Keratinocyte (primary cell): ENCODE data around the gene CALML5. TPM values are rescaled to one million over a fixed set of nuclear protein-coding genes. Genes with fewer than 3 reads are reported as not detected.

Source experiments
- DNase-seq: peaks from one replicate; pipeline ENCODE4 v3.0.0-alpha.2; 2011; ENCODE audit warnings: low read depth, missing footprints, low spot score
- FAIRE-seq: peaks from 2 replicates; lab custom pipeline; 2011; peaks lifted over from hg19 to GRCh38; lab: Jason Lieb, UNC
- H2AFZ ChIP-seq: 2 replicates; pipeline ENCODE4 v1.6.0; 2012; ENCODE audit warnings: low read length, control low read depth, inconsistent platforms; ENCODE audit not compliant: control insufficient read depth
- H3K27ac ChIP-seq: 2 replicates; pipeline ENCODE4 v1.5.1; 2011; ENCODE audit warnings: low read length; ENCODE audit not compliant: control insufficient read depth, insufficient read depth
- H3K27me3 ChIP-seq: 3 replicates; pipeline ENCODE4 v1.6.0; 2011; ENCODE audit warnings: low read length; ENCODE audit not compliant: control insufficient read depth, insufficient read depth; ENCODE audit errors: extremely low read depth
- H3K36me3 ChIP-seq, 2 experiments: 2 replicates in 1 of 2; 3 replicates in 1 of 2; pipeline ENCODE4 v1.5.1; 2011; ENCODE audit warnings: low read length in 2 of 2, mild to moderate bottlenecking in 1 of 2; ENCODE audit not compliant: control insufficient read depth in 2 of 2, insufficient read depth in 2 of 2; ENCODE audit errors: extremely low read depth in 1 of 2
- H3K4me1 ChIP-seq: 3 replicates; pipeline ENCODE4 v1.5.1; 2011; ENCODE audit warnings: low read length; ENCODE audit not compliant: control insufficient read depth, insufficient read depth; ENCODE audit errors: extremely low read depth
- H3K4me2 ChIP-seq: 3 replicates; pipeline ENCODE4 v1.6.0; 2011; ENCODE audit warnings: low read depth, low read length; ENCODE audit not compliant: control insufficient read depth, insufficient read depth; ENCODE audit errors: extremely low read depth
- H3K4me3 ChIP-seq, 3 experiments: fragments of 200-600 bp in 1 of 3; sonication (generic) in 1 of 3; 2 replicates in 2 of 3; 3 replicates in 1 of 3; pipeline ENCODE4 v1.5.1; 2011 to 2016; ENCODE audit warnings: low read length in 3 of 3, mild to moderate bottlenecking in 3 of 3, control low read depth in 2 of 3, inconsistent platforms in 1 of 3, low read depth in 1 of 3, mixed read lengths in 1 of 3, mixed run types in 1 of 3, moderate library complexity in 1 of 3; ENCODE audit not compliant: control insufficient read depth in 2 of 3, insufficient read depth in 2 of 3; ENCODE audit errors: extremely low read depth in 1 of 3
- H3K79me2 ChIP-seq: 2 replicates; pipeline ENCODE4 v1.6.0; 2012; ENCODE audit warnings: low read length; ENCODE audit not compliant: control insufficient read depth, insufficient read depth
- H3K9ac ChIP-seq: 3 replicates; pipeline ENCODE4 v1.6.0; 2011; ENCODE audit warnings: low read length; ENCODE audit not compliant: control insufficient read depth, insufficient read depth; ENCODE audit errors: extremely low read depth
- H3K9me1 ChIP-seq: 3 replicates; pipeline ENCODE4 v1.6.0; 2011; ENCODE audit warnings: low read length; ENCODE audit not compliant: control insufficient read depth, insufficient read depth; ENCODE audit errors: extremely low read depth
- H3K9me3 ChIP-seq: 2 replicates; pipeline ENCODE4 v1.5.1; 2012; ENCODE audit warnings: low read depth, low read length; ENCODE audit not compliant: control insufficient read depth
- H4K20me1 ChIP-seq: 3 replicates; pipeline ENCODE4 v1.6.0; 2011; ENCODE audit warnings: low read length; ENCODE audit not compliant: control insufficient read depth, insufficient read depth; ENCODE audit errors: extremely low read depth
- EZH2 ChIP-seq: IDR thresholded peaks from one replicate; pipeline ENCODE4 v1.6.1; 2012; ENCODE audit warnings: inconsistent platforms, mild to moderate bottlenecking, low read length, moderate library complexity
- dilution Hi-C: fragments of 300-500 bp; cut with MboI; formaldehyde crosslinking; loops from one replicate; pipeline ENCODE4 v1.7.0; 2020; ENCODE audit warnings: low sequenced_read_pairs; ENCODE audit not compliant: extremely low pct_ligation_motif_present
- polyA plus RNA-seq, 5 experiments: library from polyadenylated mRNA; depleted of rRNA in 3 of 5; stranded (reverse) in 3 of 5; stranded (forward) in 1 of 5; unstranded in 1 of 5; fragments of >200 nt; gene quantifications; 1 replicate in 1 of 5; 2 replicates in 3 of 5; 3 replicates in 1 of 5; pipeline versions ENCODE4 v1.2.1 to v1.2.3, GENCODE V29; 2011 to 2012; ENCODE audit warnings: missing spikeins in 2 of 5, low read depth in 1 of 5, low replicate concordance in 1 of 5
- TF ChIP-seq, protein P1 (sequence below), 3 experiments: IDR thresholded peaks in 1 of 3; conservative IDR thresholded peaks in 1 of 3; optimal IDR thresholded peaks in 1 of 3; 2 replicates in 2 of 3; 3 replicates in 1 of 3; pipeline versions ENCODE3 to v1.5.1; 2011; ENCODE audit warnings: low read length in 3 of 3, mild to moderate bottlenecking in 3 of 3, moderate library complexity in 2 of 3, control low read depth in 1 of 3, inconsistent platforms in 1 of 3; ENCODE audit not compliant: insufficient read depth in 2 of 3; ENCODE audit errors: extremely low read depth in 1 of 3

The CALML5 gene
- polyA plus RNA-seq, 1 donor (not counting 4 experiments of a cell fraction or from before 2014, with no cell fraction given) = 5.7 TPM

DNA sequence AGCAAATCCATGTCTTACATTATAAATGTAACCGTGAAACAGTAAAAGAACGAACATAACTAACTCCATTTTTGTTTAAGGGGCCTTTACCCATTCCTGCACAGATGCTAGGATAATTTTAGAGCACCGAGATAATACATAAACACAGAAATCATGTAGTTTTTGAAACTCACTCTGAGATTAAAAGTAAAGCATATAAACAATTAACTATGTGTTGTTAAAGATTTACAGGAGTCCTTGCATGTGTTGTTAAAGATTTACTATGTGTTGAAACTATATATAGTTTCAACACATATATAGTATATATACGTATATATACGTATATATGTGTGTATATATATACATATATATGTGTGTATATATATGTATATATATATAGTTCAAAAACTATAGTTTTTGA lies 18.2 kb upstream of the CALML5 start:
- Histone ChIP-seq H2AFZ (no peak overlapping the region), H4K20me1 (no peaks in the 10 kb centered on the region), H3K9ac (no peak overlapping the region), H3K4me2 (no peak overlapping the region), H3K9me1 (no peaks in the 10 kb centered on the region), H3K4me1 (peaks cover 6% of the 10 kb centered on the region), H3K36me3 (no peaks in the 10 kb centered on the region), H3K9me3 (no peaks in the 10 kb centered on the region), H3K27me3 (no peaks in the 10 kb centered on the region), H3K79me2 (no peaks in the 10 kb centered on the region), H3K27ac (no peak overlapping the region), H3K4me3 (no peak overlapping the region)
- dilution Hi-C loops = no loop called here
- FAIRE-seq = no peak
- DNase-seq = no peak
- TF ChIP-seq EZH2 = no peak
- TF ChIP-seq, protein P1, sequence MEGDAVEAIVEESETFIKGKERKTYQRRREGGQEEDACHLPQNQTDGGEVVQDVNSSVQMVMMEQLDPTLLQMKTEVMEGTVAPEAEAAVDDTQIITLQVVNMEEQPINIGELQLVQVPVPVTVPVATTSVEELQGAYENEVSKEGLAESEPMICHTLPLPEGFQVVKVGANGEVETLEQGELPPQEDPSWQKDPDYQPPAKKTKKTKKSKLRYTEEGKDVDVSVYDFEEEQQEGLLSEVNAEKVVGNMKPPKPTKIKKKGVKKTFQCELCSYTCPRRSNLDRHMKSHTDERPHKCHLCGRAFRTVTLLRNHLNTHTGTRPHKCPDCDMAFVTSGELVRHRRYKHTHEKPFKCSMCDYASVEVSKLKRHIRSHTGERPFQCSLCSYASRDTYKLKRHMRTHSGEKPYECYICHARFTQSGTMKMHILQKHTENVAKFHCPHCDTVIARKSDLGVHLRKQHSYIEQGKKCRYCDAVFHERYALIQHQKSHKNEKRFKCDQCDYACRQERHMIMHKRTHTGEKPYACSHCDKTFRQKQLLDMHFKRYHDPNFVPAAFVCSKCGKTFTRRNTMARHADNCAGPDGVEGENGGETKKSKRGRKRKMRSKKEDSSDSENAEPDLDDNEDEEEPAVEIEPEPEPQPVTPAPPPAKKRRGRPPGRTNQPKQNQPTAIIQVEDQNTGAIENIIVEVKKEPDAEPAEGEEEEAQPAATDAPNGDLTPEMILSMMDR (optimal IDR thresholded peaks at IDR 0.05 in 1 of 3, IDR thresholded peaks at IDR 0.05 in 1 of 3, conservative IDR thresholded peaks at IDR 0.05 in 1 of 3; ENCODE audit: extremely low read depth in 1 of 3, insufficient read depth in 2 of 3, low read length in 3 of 3) = no peak

DNA sequence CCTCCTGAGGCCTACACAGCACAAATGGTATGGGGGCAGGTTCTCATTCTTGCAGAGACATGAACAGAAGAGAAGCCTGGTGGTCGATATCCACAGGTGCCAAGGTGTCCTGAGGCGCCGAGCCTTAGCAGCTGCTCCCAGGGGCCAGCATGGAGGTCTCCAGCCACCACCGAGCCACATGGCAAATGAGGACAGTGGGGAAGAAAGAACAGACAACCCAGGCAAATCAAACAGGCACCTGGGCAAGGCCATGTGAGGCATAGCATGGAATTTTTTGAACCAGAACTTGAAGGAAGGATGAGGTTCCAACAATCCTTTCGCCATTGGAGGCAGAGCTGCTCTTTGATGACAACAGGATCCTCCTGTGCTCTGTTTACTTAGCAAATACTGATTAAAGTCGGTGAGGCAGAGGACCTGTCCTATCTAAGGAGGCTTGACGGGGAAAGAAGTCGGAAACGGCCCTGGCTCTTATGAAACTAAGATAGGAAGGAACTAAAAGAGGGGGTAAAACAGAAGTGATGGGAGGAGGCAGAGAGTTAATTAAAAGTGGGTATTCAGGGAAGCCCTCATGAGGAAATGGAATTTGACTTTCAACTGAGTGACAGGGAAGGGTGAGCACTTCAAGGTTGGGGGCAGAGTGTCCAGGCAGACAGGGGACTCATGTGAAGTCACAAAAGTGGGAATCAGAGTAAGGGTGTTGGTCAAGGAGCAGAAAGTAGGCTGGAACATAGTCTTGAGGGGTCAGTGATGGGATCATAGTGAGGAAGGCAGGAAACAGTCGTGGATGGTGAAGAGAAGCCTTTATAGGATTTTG lies 16.8 kb upstream of the CALML5 start:
- no peak overlapping the region for H3K4me3 ChIP-seq
- no peaks in the 10 kb centered on the region for H3K9me3 ChIP-seq
- dilution Hi-C loops = no loop called here
- TF ChIP-seq EZH2 = no peak
- TF ChIP-seq, protein P1 (optimal IDR thresholded peaks at IDR 0.05 in 1 of 3, IDR thresholded peaks at IDR 0.05 in 1 of 3, conservative IDR thresholded peaks at IDR 0.05 in 1 of 3; ENCODE audit: extremely low read depth in 1 of 3, insufficient read depth in 2 of 3, low read length in 3 of 3) = no peak
- H3K79me2 ChIP-seq = no peaks in the 10 kb centered on the region
- FAIRE-seq (no peak), DNase-seq (no peak)
- no peaks in the 10 kb centered on the region for H3K9me1 ChIP-seq
- no peaks in the 10 kb centered on the region for H3K27me3 ChIP-seq
- no peak overlapping the region for H3K4me2 ChIP-seq
- H3K27ac ChIP-seq = no peak overlapping the region
- no peaks in the 10 kb centered on the region for H4K20me1 ChIP-seq
- peaks cover 6% of the 10 kb centered on the region for H3K4me1 ChIP-seq
- H2AFZ ChIP-seq = no peak overlapping the region
- H3K36me3 ChIP-seq = no peaks in the 10 kb centered on the region
- H3K9ac ChIP-seq = no peak overlapping the region
